IPS DF 6.9 (cell line): ENCODE measurements around the gene MED12.

ENCODE experiments used
- DNase-seq: peaks from one replicate; pipeline ENCODE4 v3.0.0-alpha.2; 2013; ENCODE audit warnings: low read depth, low spot score
- H3K27ac ChIP-seq: one replicate; pipeline ENCODE4 v1.5.1; 2013; ENCODE audit warnings: low read length, control low read depth
- H3K27me3 ChIP-seq: 2 replicates; pipeline ENCODE4 v1.6.1; 2013; ENCODE audit warnings: mild to moderate bottlenecking, low read length; ENCODE audit not compliant: control insufficient read depth, insufficient read depth
- H3K36me3 ChIP-seq: 2 replicates; pipeline ENCODE4 v1.6.1; 2013; ENCODE audit warnings: low read length; ENCODE audit not compliant: control insufficient read depth, insufficient read depth
- H3K4me1 ChIP-seq: 2 replicates; pipeline ENCODE4 v1.6.1; 2013; ENCODE audit warnings: low read length; ENCODE audit not compliant: control insufficient read depth, insufficient read depth
- H3K4me3 ChIP-seq: 2 replicates; pipeline ENCODE4 v1.5.1; 2013; ENCODE audit warnings: mild to moderate bottlenecking, low read length
- H3K9me3 ChIP-seq: 2 replicates; pipeline ENCODE4 v1.6.1; 2013; ENCODE audit warnings: low read length, inconsistent platforms; ENCODE audit not compliant: control insufficient read depth, insufficient read depth
- WGBS: extraction: QIAGEN DNeasy Blood & Tissue Kit; methylation state at CpG from one replicate; pipeline ENCODE4 v1.1.7; 2013; ENCODE audit warnings: mixed read lengths, missing lambda C conversion rate; ENCODE audit not compliant: insufficient read length, insufficient coverage; 5-methylcytosine and 5-hydroxymethylcytosine counted together

MED12 gene

GRCh38 chrX:71160475-71160874, 42.1 kb downstream of the MED12 start:
- Histone ChIP-seq H3K36me3 (no peaks in the 10 kb centered on the region), H3K9me3 (no peaks in the 10 kb centered on the region), H3K27ac (no peak overlapping the region), H3K4me1 (no peaks in the 10 kb centered on the region), H3K27me3 (no peaks in the 10 kb centered on the region), H3K4me3 (no peak overlapping the region)
- WGBS: no CpG with 5 or more reads among the region's 3 CpGs
- no peak for DNase-seq

- no CpG with 5 or more reads among the region's 4 CpGs for WGBS
- Histone ChIP-seq H3K4me3 (no peak overlapping the region), H3K27ac (no peak overlapping the region), H3K36me3 (no peaks in the 10 kb centered on the region), H3K4me1 (no peaks in the 10 kb centered on the region), H3K9me3 (no peaks in the 10 kb centered on the region), H3K27me3 (no peaks in the 10 kb centered on the region)
- DNase-seq: no peak
Measured at GRCh38 chrX:71162981-71163380, 44.6 kb downstream of the MED12 start.

- Histone ChIP-seq H3K36me3 (no peaks in the 10 kb centered on the region), H3K4me3 (no peak overlapping the region), H3K9me3 (no peaks in the 10 kb centered on the region), H3K27ac (no peak overlapping the region), H3K4me1 (no peaks in the 10 kb centered on the region), H3K27me3 (no peaks in the 10 kb centered on the region)
- WGBS: no CpG with 5 or more reads among the region's 12 CpGs
- no peak for DNase-seq
Measured at GRCh38 chrX:71164071-71164470, 45.7 kb downstream of the MED12 start.

DNA sequence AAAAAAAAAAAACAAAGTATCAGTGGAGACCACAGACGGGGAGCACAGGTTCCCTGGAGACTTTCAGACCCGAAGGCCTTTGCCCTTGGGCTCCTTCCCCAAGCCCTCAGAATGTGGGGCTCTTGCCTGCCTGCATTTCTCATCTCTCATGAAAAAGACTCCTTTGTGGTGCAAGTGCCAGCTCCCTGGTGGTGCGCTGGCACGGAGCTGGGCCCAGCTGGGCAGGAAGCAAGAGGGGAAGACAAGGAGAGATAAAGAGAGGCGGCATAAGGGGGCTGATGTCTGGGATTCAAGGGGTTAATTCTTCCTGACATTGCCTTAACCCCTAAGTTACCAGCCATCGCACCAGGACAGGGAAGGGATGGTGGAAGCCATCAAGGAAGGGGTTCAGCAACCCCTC, 48.1 kb downstream of the MED12 start:
- Histone ChIP-seq H3K27ac (no peak overlapping the region), H3K4me1 (peaks cover under 1% of the 10 kb centered on the region; the same call in 1 of the 2 replicates), H3K4me3 (no peak overlapping the region), H3K36me3 (no peaks in the 10 kb centered on the region), H3K27me3 (no peaks in the 10 kb centered on the region), H3K9me3 (no peaks in the 10 kb centered on the region)
- no peak for DNase-seq
- no CpG with 5 or more reads among the region's 6 CpGs for WGBS

DNA sequence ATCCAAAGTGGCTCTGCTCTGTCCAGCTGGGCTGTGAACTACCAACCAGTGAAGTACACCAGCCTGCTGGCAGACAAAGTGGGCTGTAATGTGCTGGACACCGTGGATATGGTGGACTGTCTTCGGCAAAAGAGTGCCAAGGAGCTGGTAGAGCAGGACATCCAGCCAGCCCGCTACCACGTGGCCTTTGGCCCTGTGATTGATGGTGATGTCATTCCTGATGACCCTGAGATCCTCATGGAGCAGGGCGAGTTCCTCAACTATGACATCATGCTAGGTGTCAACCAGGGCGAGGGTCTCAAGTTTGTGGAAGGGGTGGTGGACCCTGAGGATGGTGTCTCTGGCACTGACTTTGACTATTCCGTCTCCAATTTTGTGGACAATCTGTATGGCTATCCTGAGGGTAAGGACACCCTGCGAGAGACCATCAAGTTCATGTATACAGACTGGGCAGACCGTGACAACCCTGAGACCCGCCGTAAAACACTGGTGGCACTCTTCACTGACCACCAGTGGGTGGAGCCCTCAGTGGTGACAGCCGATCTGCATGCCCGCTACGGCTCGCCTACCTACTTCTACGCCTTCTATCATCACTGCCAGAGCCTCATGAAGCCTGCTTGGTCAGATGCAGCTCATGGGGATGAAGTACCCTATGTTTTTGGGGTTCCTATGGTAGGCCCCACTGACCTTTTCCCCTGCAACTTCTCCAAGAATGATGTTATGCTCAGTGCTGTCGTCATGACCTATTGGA, 48.8 kb downstream of the MED12 start:
- Histone ChIP-seq H3K9me3 (no peaks in the 10 kb centered on the region), H3K36me3 (no peaks in the 10 kb centered on the region), H3K4me1 (peaks cover 2% of the 10 kb centered on the region; the same call in 1 of the 2 replicates), H3K4me3 (no peak overlapping the region), H3K27me3 (no peaks in the 10 kb centered on the region), H3K27ac (no peak overlapping the region)
- no peak for DNase-seq
- no CpG with 5 or more reads among the region's 17 CpGs for WGBS

GRCh38 chrX:71168134-71168533, 49.7 kb downstream of the MED12 start:
- Histone ChIP-seq H3K27ac (no peak overlapping the region), H3K4me1 (peaks cover 2% of the 10 kb centered on the region; the same call in 1 of the 2 replicates), H3K4me3 (no peak overlapping the region), H3K36me3 (no peaks in the 10 kb centered on the region), H3K27me3 (no peaks in the 10 kb centered on the region), H3K9me3 (no peaks in the 10 kb centered on the region)
- no peak for DNase-seq
- WGBS: no CpG with 5 or more reads among the region's 8 CpGs

DNA sequence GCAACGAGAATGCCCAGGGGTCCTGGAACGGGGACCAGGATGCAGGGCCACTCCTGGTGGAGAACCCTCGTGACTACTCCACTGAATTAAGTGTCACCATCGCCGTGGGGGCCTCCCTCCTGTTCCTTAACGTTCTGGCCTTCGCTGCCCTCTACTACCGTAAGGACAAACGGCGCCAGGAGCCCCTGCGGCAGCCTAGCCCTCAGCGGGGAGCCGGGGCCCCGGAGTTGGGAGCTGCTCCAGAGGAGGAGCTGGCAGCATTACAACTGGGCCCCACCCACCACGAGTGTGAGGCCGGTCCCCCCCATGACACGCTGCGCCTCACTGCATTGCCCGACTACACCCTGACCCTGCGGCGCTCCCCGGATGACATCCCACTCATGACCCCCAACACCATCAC, 51.2 kb downstream of the MED12 start:
- no peaks in the 10 kb centered on the region for H3K9me3 ChIP-seq
- H3K27ac ChIP-seq: no peak overlapping the region
- H3K4me1 ChIP-seq: peaks cover 2% of the 10 kb centered on the region; the same call in 1 of the 2 replicates
- DNase-seq: no peak
- no peaks in the 10 kb centered on the region for H3K36me3 ChIP-seq
- H3K27me3 ChIP-seq: no peaks in the 10 kb centered on the region
- WGBS: no CpG with 5 or more reads among the region's 22 CpGs
- H3K4me3 ChIP-seq: no peak overlapping the region

GRCh38 chrX:71170660-71171059, 52.3 kb downstream of the MED12 start:
- WGBS: no CpG with 5 or more reads among the region's 5 CpGs
- no peak overlapping the region for H3K27ac ChIP-seq
- H3K27me3 ChIP-seq: no peaks in the 10 kb centered on the region
- peaks cover 2% of the 10 kb centered on the region; the same call in 1 of the 2 replicates for H3K4me1 ChIP-seq
- no peaks in the 10 kb centered on the region for H3K36me3 ChIP-seq
- H3K4me3 ChIP-seq: no peak overlapping the region
- DNase-seq: no peak
- H3K9me3 ChIP-seq: no peaks in the 10 kb centered on the region

DNA sequence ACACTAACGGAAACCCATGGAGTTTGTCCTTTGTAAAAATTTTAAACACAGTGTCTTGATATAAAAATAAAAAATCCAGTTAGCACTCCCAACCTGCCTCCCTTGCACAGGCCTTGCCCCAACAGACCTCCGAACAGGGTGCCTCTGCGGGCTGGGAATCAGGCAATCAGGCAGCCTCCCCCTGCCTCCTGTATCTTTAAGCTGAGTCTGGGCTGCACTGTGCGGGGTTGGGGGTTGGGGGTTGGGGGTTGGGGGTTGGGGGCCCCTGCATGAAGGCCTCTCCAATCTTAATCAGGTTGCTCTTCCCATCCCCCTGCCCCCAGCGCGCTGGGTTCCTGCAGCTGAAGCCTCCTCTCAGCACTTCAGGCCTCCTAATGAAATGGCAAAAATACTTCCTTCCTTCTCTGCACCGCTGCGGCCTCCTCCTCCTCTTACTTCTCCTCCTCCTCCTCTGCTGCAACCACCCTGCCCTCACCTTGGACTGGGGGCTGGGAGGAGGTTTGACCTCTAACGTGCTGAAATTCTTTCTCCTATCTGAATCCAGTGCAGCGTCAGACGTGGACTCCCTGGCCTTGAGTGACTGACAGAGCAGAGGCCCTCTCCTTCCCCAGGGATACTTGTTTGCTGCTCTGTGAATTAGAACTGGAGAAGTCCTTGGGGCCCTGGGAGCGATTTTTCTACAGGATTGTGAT, 52.9 kb downstream of the MED12 start:
- no peak overlapping the region for H3K4me3 ChIP-seq
- H3K27ac ChIP-seq: no peak overlapping the region
- peaks cover 2% of the 10 kb centered on the region; the same call in 1 of the 2 replicates for H3K4me1 ChIP-seq
- H3K27me3 ChIP-seq: no peaks in the 10 kb centered on the region
- no peak for DNase-seq
- WGBS: no CpG with 5 or more reads among the region's 12 CpGs
- H3K36me3 ChIP-seq: no peaks in the 10 kb centered on the region
- no peaks in the 10 kb centered on the region for H3K9me3 ChIP-seq

GRCh38 chrX:71173440-71173839, 55.0 kb downstream of the MED12 start:
- Histone ChIP-seq H3K27ac (no peak overlapping the region), H3K4me1 (peaks cover 2% of the 10 kb centered on the region; the same call in 1 of the 2 replicates), H3K4me3 (no peak overlapping the region), H3K9me3 (no peaks in the 10 kb centered on the region), H3K27me3 (no peaks in the 10 kb centered on the region), H3K36me3 (no peaks in the 10 kb centered on the region)
- DNase-seq: no peak
- no CpG with 5 or more reads among the region's 2 CpGs for WGBS
